Skeletal muscle tissue (tissue), 4 donors: ENCODE data around the gene WNK2. TPM values are rescaled to one million over a fixed set of nuclear protein-coding genes. Genes with fewer than 3 reads are reported as not detected.

ENCODE experiments used
- H3K27ac ChIP-seq: one replicate; pipeline ENCODE4 v1.7.0; 2013; ENCODE audit warnings: mild to moderate bottlenecking, low read depth, low read length, inconsistent platforms
- H3K27me3 ChIP-seq, 3 donors: one replicate each; pipeline ENCODE4 v1.7.0; 2013; ENCODE audit warnings: low read length in 3 of 3; ENCODE audit not compliant: control insufficient read depth in 3 of 3, insufficient read depth in 3 of 3
- H3K36me3 ChIP-seq, 3 donors: one replicate each; pipeline ENCODE4 v1.7.0; 2013; ENCODE audit warnings: low read length in 3 of 3; ENCODE audit not compliant: control insufficient read depth in 3 of 3, insufficient read depth in 3 of 3
- H3K4me1 ChIP-seq, 3 donors: one replicate each; pipeline ENCODE4 v1.7.0; 2013; ENCODE audit warnings: low read length in 3 of 3, mild to moderate bottlenecking in 3 of 3; ENCODE audit not compliant: control insufficient read depth in 3 of 3, insufficient read depth in 3 of 3
- H3K4me3 ChIP-seq, 3 donors: one replicate each; pipeline ENCODE4 v1.7.0; 2013; ENCODE audit warnings: low read length in 3 of 3
- H3K9ac ChIP-seq, 3 donors: one replicate each; pipeline ENCODE4 v1.7.0; 2013; ENCODE audit warnings: low read length in 3 of 3, mild to moderate bottlenecking in 3 of 3, moderate library complexity in 2 of 3, low read depth in 1 of 3
- H3K9me3 ChIP-seq, 3 donors: one replicate each; pipeline ENCODE4 v1.7.0; 2013; ENCODE audit warnings: low read length in 3 of 3; ENCODE audit not compliant: control insufficient read depth in 3 of 3
- total RNA-seq: library from RNA; depleted of rRNA; stranded (reverse); fragments of >200 nt; gene quantifications from one replicate; pipeline ENCODE4 v1.2.3, GENCODE V29; 2014
- donor health status: Osteomylitis.

Gene WNK2
- total RNA-seq, 1 donor from 2014 or later, result 4.7 TPM

- H3K36me3 ChIP-seq, result peaks cover 29 to 35% (median 29%) of the 10 kb centered on the region in 3 donors
- H3K9me3 ChIP-seq, result no peaks in the 10 kb centered on the region
- H3K27ac ChIP-seq, result no peak overlapping the region
- H3K4me3 ChIP-seq, result no peak overlapping the region
- H3K4me1 ChIP-seq, result peaks cover 0 to 12% (median 2%) of the 10 kb centered on the region in 3 donors
- H3K9ac ChIP-seq, result no peak overlapping the region
- H3K27me3 ChIP-seq, result peaks cover 0 to 3% (median 0%) of the 10 kb centered on the region in 3 donors
These were observed 84.8 kb downstream of the WNK2 start for GRCh38 chr9:93268551-93269314.

GRCh38 chr9:93270976-93271375 is 87.0 kb downstream of the WNK2 start:
- H3K9ac ChIP-seq, result no peak overlapping the region
- H3K9me3 ChIP-seq, result no peaks in the 10 kb centered on the region
- H3K27me3 ChIP-seq, result peaks cover 0 to 3% (median 0%) of the 10 kb centered on the region in 3 donors
- peaks cover 0 to 2% (median 0%) of the 10 kb centered on the region in 3 donors for H3K4me1 ChIP-seq
- H3K27ac ChIP-seq, result no peak overlapping the region
- H3K36me3 ChIP-seq, result peaks cover 18 to 22% (median 20%) of the 10 kb centered on the region in 3 donors
- no peak overlapping the region for H3K4me3 ChIP-seq

GRCh38 chr9:93276973-93277372 is 93.0 kb downstream of the WNK2 start:
- H3K9ac ChIP-seq, result no peak overlapping the region
- no peaks in the 10 kb centered on the region for H3K27me3 ChIP-seq

DNA sequence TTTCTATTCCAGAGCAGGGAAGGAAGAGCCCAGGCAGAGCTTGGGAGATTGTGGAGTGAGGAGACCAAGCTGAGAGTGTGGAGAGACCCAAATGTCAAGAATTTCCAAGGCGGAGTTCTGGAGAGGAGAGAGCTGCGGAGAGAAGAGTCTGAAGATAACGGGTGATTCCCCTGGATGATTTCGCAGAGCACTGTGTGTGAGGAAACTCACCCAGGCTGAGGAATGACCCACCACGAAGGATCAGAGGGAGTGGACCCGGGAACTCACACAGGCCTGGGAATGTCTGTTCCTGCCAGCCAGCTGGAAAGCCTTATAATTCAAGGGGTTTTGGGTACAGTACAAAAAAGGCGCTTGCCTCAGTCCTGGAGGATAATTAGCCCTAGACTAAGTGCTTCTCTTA is 94.2 kb downstream of the WNK2 start:
- no peak overlapping the region for H3K9ac ChIP-seq
- H3K27me3 ChIP-seq, result no peaks in the 10 kb centered on the region
- H3K27ac ChIP-seq, result no peak overlapping the region
- no peaks in the 10 kb centered on the region for H3K4me1 ChIP-seq
- no peaks in the 10 kb centered on the region for H3K9me3 ChIP-seq
- H3K4me3 ChIP-seq, result no peak overlapping the region
- H3K36me3 ChIP-seq, result peaks cover 0 to 2% (median 0%) of the 10 kb centered on the region in 3 donors

More at GRCh38 chr9:93276973-93277372, 93.0 kb downstream of the WNK2 start:
- H3K9me3 ChIP-seq, result no peaks in the 10 kb centered on the region
- no peak overlapping the region for H3K4me3 ChIP-seq
- H3K27ac ChIP-seq, result no peak overlapping the region
- H3K36me3 ChIP-seq, result peaks cover 0 to 2% (median 0%) of the 10 kb centered on the region in 3 donors
- H3K4me1 ChIP-seq, result no peaks in the 10 kb centered on the region

GRCh38 chr9:93280661-93281259 is 96.8 kb downstream of the WNK2 start:
- Histone ChIP-seq H3K27me3 (no peaks in the 10 kb centered on the region), H3K9me3 (no peaks in the 10 kb centered on the region), H3K36me3 (peaks cover 0 to 2% (median 0%) of the 10 kb centered on the region in 3 donors), H3K9ac (no peak overlapping the region), H3K4me1 (no peaks in the 10 kb centered on the region), H3K4me3 (no peak overlapping the region), H3K27ac (no peak overlapping the region)

- Histone ChIP-seq H3K36me3 (peaks cover 0 to 2% (median 0%) of the 10 kb centered on the region in 3 donors), H3K4me1 (no peaks in the 10 kb centered on the region), H3K9ac (no peak overlapping the region), H3K4me3 (no peak overlapping the region), H3K27me3 (no peaks in the 10 kb centered on the region), H3K9me3 (no peaks in the 10 kb centered on the region), H3K27ac (no peak overlapping the region)
These were observed 102.6 kb downstream of the WNK2 start for GRCh38 chr9:93286252-93287188.

DNA sequence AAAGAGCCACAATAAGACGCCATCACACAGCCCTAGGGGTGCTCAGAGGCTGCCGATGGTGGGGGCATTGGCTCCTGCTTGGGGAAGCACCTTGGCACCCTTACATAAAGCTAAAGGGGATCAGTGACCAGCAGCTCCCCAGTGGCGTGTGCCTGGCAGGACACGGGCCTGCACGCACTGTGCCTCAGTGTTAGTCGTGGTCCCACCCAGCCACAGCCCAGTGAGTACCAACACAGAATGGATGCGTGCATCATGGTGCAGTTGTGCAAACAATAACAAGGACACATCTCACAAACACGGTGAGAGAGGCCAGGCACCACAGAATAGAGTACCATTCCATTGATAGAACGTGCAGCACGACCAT is 103.2 kb downstream of the WNK2 start:
- Histone ChIP-seq H3K36me3 (peaks cover 0 to 2% (median 0%) of the 10 kb centered on the region in 3 donors), H3K27ac (no peak overlapping the region), H3K9ac (no peak overlapping the region), H3K4me1 (no peaks in the 10 kb centered on the region), H3K9me3 (no peaks in the 10 kb centered on the region), H3K27me3 (no peaks in the 10 kb centered on the region), H3K4me3 (no peak overlapping the region)

- Histone ChIP-seq H3K27me3 (no peaks in the 10 kb centered on the region), H3K27ac (no peak overlapping the region), H3K4me1 (no peaks in the 10 kb centered on the region), H3K4me3 (no peak overlapping the region), H3K36me3 (peaks cover 0 to 2% (median 0%) of the 10 kb centered on the region in 3 donors), H3K9ac (no peak overlapping the region), H3K9me3 (no peaks in the 10 kb centered on the region)
These were observed 103.7 kb downstream of the WNK2 start for GRCh38 chr9:93287593-93287992.

GRCh38 chr9:93288341-93288740 is 104.4 kb downstream of the WNK2 start:
- H3K36me3 ChIP-seq, result peaks cover 0 to 5% (median 0%) of the 10 kb centered on the region in 3 donors
- no peaks in the 10 kb centered on the region for H3K27me3 ChIP-seq
- no peaks in the 10 kb centered on the region for H3K4me1 ChIP-seq
- no peak overlapping the region for H3K4me3 ChIP-seq
- no peaks in the 10 kb centered on the region for H3K9me3 ChIP-seq
- H3K27ac ChIP-seq, result no peak overlapping the region
- H3K9ac ChIP-seq, result no peak overlapping the region
